HEK293 (cell line): ENCODE results near the gene ITGB2.
A peak's percentile ranks its signal among the peaks of the same experiment; 100 is the strongest.

Source experiments
- CTCF ChIA-PET: fragments of 350-600 bp; formaldehyde crosslinking; extraction: SDS; loops from one replicate; lab custom pipeline; 2021; ENCODE audit warnings: antibody characterized with exemption; lab: Yijun Ruan, JAX
- POLR2A ChIA-PET: fragments of 300-600 bp; formaldehyde crosslinking; extraction: SDS; loops from one replicate; lab custom pipeline; 2020; ENCODE audit warnings: antibody characterized with exemption, inconsistent platforms; lab: Yijun Ruan, JAX
- H3K27ac ChIP-seq: fragments of 200-500 bp; sonication (Bioruptor generic); 2 replicates; pipeline ENCODE4 v1.5.1; 2014; ENCODE audit warnings: low read depth, low read length, control low read depth, inconsistent platforms; ENCODE audit errors: extremely low read depth
- H3K36me3 ChIP-seq, 2 experiments: fragments of 200-500 bp in 1 of 2; sonication (Bioruptor generic) in 1 of 2; 1 replicate in 1 of 2; 2 replicates in 1 of 2; pipeline ENCODE4 v1.5.1; 2014 to 2017; ENCODE audit warnings: inconsistent platforms in 2 of 2, low read length in 2 of 2; ENCODE audit not compliant: control insufficient read depth in 2 of 2, insufficient read depth in 1 of 2
- H3K4me1 ChIP-seq: fragments of 200-500 bp; sonication (Bioruptor generic); 2 replicates; pipeline ENCODE4 v1.5.1; 2014; ENCODE audit warnings: mild to moderate bottlenecking, low read length, inconsistent platforms; ENCODE audit not compliant: control insufficient read depth, insufficient read depth
- H3K4me3 ChIP-seq: 2 replicates; pipeline ENCODE4 v1.5.1; 2011; ENCODE audit warnings: low read depth, mild to moderate bottlenecking, control low read depth, low read length, moderate library complexity
- H3K9me3 ChIP-seq: fragments of 200-500 bp; sonication (Bioruptor generic); 2 replicates; pipeline ENCODE4 v1.5.1; 2014; ENCODE audit warnings: low read depth, low read length, inconsistent platforms; ENCODE audit not compliant: control insufficient read depth, insufficient read depth
- BCL11B ChIP-seq: fragments of 450-650 bp; formaldehyde crosslinking; IDR thresholded peaks from 2 replicates; pipeline ENCODE4 v1.5.1; 2016; ENCODE audit warnings: low read depth, missing biosample characterization, missing genetic modification characterization
- GLIS1 ChIP-seq: fragments of 450-650 bp; formaldehyde crosslinking; IDR thresholded peaks from 2 replicates; pipeline ENCODE4 v1.5.1; 2016; ENCODE audit warnings: missing biosample characterization, missing genetic modification characterization
- HOXA7 ChIP-seq: sonication (generic); formaldehyde crosslinking; IDR thresholded peaks from 2 replicates; pipeline ENCODE4 v1.8.1; 2022; ENCODE audit warnings: missing genetic modification reagents, borderline replicate concordance
- MYNN ChIP-seq: fragments of 450-650 bp; formaldehyde crosslinking; IDR thresholded peaks from 2 replicates; pipeline ENCODE4 v1.5.1; 2016; ENCODE audit warnings: missing biosample characterization, missing genetic modification characterization, borderline replicate concordance
- MZF1 ChIP-seq: fragments of 450-650 bp; formaldehyde crosslinking; IDR thresholded peaks from 2 replicates; pipeline ENCODE4 v1.5.1; 2017; ENCODE audit warnings: missing biosample characterization, missing genetic modification characterization, borderline replicate concordance
- ZIC2 ChIP-seq: fragments of 450-650 bp; formaldehyde crosslinking; IDR thresholded peaks from 2 replicates; pipeline ENCODE4 v1.5.1; 2016; ENCODE audit warnings: missing biosample characterization, missing genetic modification characterization
- ZNF112 ChIP-seq: fragments of 450-650 bp; formaldehyde crosslinking; IDR thresholded peaks from 2 replicates; pipeline ENCODE4 v1.5.0; 2017; ENCODE audit warnings: missing biosample characterization, missing genetic modification characterization
- ZNF148 ChIP-seq: fragments of 450-650 bp; formaldehyde crosslinking; IDR thresholded peaks from 2 replicates; pipeline ENCODE4 v1.5.0; 2017; ENCODE audit warnings: missing biosample characterization, missing genetic modification characterization, borderline replicate concordance
- ZNF202 ChIP-seq: fragments of 450-650 bp; formaldehyde crosslinking; IDR thresholded peaks from 2 replicates; pipeline ENCODE4 v1.5.1; 2016; ENCODE audit warnings: missing biosample characterization, missing genetic modification characterization, borderline replicate concordance
- ZNF214 ChIP-seq: fragments of 450-650 bp; formaldehyde crosslinking; IDR thresholded peaks from 2 replicates; pipeline ENCODE4 v1.5.1; 2017; ENCODE audit warnings: missing biosample characterization, mild to moderate bottlenecking, missing genetic modification characterization, borderline replicate concordance
- ZNF239 ChIP-seq: fragments of 450-650 bp; formaldehyde crosslinking; IDR thresholded peaks from 2 replicates; pipeline ENCODE4 v1.5.1; 2016; ENCODE audit warnings: missing biosample characterization, missing genetic modification characterization
- ZNF37A ChIP-seq: fragments of 450-650 bp; IDR thresholded peaks from 2 replicates; pipeline ENCODE4 v1.5.1; 2018; ENCODE audit warnings: missing biosample characterization, missing genetic modification characterization
- ZNF585B ChIP-seq: fragments of 450-650 bp; formaldehyde crosslinking; IDR thresholded peaks from 2 replicates; pipeline ENCODE4 v1.5.1; 2016; ENCODE audit warnings: missing biosample characterization, missing genetic modification characterization
- ZNF600 ChIP-seq: fragments of 450-650 bp; formaldehyde crosslinking; IDR thresholded peaks from 2 replicates; pipeline ENCODE4 v1.5.1; 2016; ENCODE audit warnings: missing biosample characterization, missing genetic modification characterization
- ZNF624 ChIP-seq: fragments of 450-650 bp; formaldehyde crosslinking; IDR thresholded peaks from 2 replicates; pipeline ENCODE4 v1.5.1; 2017; ENCODE audit warnings: missing biosample characterization, missing genetic modification characterization
- ZNF626 ChIP-seq: fragments of 450-650 bp; sonication (Bioruptor Pico); formaldehyde crosslinking; IDR thresholded peaks from 2 replicates; pipeline ENCODE4 v1.5.1; 2018; ENCODE audit warnings: missing biosample characterization, missing genetic modification characterization, inconsistent platforms
- ZNF670 ChIP-seq: fragments of 450-650 bp; formaldehyde crosslinking; IDR thresholded peaks from 2 replicates; pipeline ENCODE4 v1.5.1; 2016; ENCODE audit warnings: missing biosample characterization, missing genetic modification characterization, low read depth
- ZNF704 ChIP-seq: fragments of 450-650 bp; formaldehyde crosslinking; IDR thresholded peaks from 2 replicates; pipeline ENCODE4 v1.5.1; 2016; ENCODE audit warnings: missing biosample characterization, missing genetic modification characterization
- ZNF76 ChIP-seq: fragments of 450-650 bp; formaldehyde crosslinking; IDR thresholded peaks from 2 replicates; pipeline ENCODE4; 2016; ENCODE audit warnings: low read depth, missing biosample characterization, missing genetic modification characterization, borderline replicate concordance

The ITGB2 gene

GRCh38 chr21:44920694-44921604 lies at the start of gene ITGB2:
Gene ITGB2 (minus strand): TSS chr21:44920899. CDS start chr21:44910782, 10,117 bp downstream.
- no peaks in the 10 kb centered on the region for H3K36me3 ChIP-seq
- no peak for TF ChIP-seq ZNF202
- TF ChIP-seq ZNF585B: no peak
- no peak for TF ChIP-seq ZNF37A (tag by site-specific recombination)
- TF ChIP-seq ZNF626 (tag by site-specific recombination): no peak
- TF ChIP-seq MYNN (tag by site-specific recombination): no peak
- TF ChIP-seq ZNF76 (tag by site-specific recombination): no peak
- no peak for TF ChIP-seq ZNF148 (tag by site-specific recombination)
- TF ChIP-seq ZNF670 (tag by site-specific recombination): no peak
- no peak for TF ChIP-seq ZNF112 (tag by site-specific recombination)
- TF ChIP-seq ZNF600: no peak
- no peak for TF ChIP-seq ZNF239
- TF ChIP-seq HOXA7 (CRISPR knock-in tag): no peak
- TF ChIP-seq ZNF704: no peak
- no peak for TF ChIP-seq GLIS1 (tag by site-specific recombination)
- TF ChIP-seq ZNF214 (tag by site-specific recombination): no peak
- TF ChIP-seq BCL11B (tag by site-specific recombination): no peak
- no peak within 1 kb of the TSS for H3K4me3 ChIP-seq
- no peaks in the 10 kb centered on the region for H3K9me3 ChIP-seq
- ChIA-PET CTCF (no interaction called here), POLR2A (no interaction called here)
- H3K4me1 ChIP-seq: no peaks in the 10 kb centered on the region
- H3K27ac ChIP-seq: no peak within 1 kb of the TSS

GRCh38 chr21:44969931-44970755 lies 49.4 kb upstream of the ITGB2 start:
- H3K4me3 ChIP-seq: no peak overlapping the region
- H3K9me3 ChIP-seq: no peaks in the 10 kb centered on the region
- H3K36me3 ChIP-seq: peaks cover 0 to 62% of the 10 kb centered on the region in 2 experiments; a peak in 2 of 3 replicates
- no peak overlapping the region for H3K27ac ChIP-seq
- ChIA-PET CTCF (interaction anchor here (1.1 to 1.8 kb wide), 4 partner anchors 20 to 168 kb away, joined by 3 to 6 read pairs (median 5); no protein-coding TSS in a partner anchor), POLR2A (interaction anchor here (1.0 kb wide), 1 partner anchor 20 kb away, joined by 5 read pairs; no protein-coding TSS in a partner anchor)
- TF ChIP-seq ZNF624 (tag by site-specific recombination) (no peak), ZIC2 (tag by site-specific recombination) (peak; percentile 64), MZF1 (tag by site-specific recombination) (no peak), GLIS1 (tag by site-specific recombination) (peak; percentile 25; the same call in 1 of the 2 replicates)
- H3K4me1 ChIP-seq: 0 out of 2 replicates have a peak, but pooled peaks cover 3% of the 10 kb centered on the region
